Measurements from ENCODE around the gene SYVN1.

Gene SYVN1

DNA sequence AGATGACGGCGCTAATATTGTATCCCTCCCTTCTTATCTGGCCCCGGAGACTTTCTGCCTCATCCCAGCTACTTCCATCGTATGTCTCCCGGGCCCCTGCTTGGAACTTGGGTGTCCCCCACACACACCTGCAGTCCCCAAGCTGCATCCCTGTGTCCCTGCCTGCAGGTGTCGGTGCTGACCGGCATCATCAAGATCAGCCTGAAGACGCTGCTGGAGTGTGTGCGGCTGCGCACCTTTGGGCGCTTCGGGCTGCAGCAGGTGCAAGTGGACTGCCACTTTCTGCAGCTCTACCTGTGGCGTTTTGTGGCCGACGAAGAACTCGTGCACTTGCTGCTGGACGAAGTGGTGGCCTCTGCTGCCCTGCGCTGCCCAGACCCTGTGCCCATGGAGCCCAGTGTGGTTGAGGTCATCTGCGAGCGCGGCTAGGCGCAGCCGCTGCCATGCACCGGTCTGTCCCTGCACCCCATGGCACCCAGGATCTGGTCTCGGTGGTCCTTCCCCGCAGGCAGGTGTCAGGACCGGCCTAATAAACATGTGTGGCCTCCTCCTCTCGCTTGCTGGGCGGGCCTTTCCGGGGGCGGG lies 23.1 kb downstream of the SYVN1 start:
- DNase-seq: no peak

DNA sequence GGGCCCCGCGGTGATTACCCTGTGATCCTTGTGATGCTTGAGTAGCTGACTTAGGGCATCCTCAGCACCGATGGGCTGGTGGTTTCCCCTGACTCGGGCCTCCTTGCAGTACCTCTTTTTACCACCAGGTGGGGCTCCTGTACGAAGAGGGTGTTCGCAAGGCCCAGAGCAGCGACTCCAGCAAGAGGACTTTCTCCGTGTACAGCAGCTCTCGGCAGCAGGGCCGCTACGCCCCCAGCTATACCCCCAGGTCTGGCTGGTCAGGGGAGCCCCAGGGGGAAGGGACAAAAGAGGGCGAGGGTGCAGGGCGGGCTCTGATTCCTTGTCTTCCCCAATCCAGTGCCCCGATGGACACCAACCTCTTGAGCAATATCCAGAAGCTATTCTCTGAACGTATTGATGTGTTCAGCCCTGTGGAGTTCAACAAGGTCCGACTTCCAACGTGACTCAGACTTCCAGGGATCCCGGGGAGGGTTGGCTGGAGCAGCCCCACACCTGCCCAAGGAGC lies 23.9 kb downstream of the SYVN1 start:
- peak; percentile 93 for DNase-seq

DNA sequence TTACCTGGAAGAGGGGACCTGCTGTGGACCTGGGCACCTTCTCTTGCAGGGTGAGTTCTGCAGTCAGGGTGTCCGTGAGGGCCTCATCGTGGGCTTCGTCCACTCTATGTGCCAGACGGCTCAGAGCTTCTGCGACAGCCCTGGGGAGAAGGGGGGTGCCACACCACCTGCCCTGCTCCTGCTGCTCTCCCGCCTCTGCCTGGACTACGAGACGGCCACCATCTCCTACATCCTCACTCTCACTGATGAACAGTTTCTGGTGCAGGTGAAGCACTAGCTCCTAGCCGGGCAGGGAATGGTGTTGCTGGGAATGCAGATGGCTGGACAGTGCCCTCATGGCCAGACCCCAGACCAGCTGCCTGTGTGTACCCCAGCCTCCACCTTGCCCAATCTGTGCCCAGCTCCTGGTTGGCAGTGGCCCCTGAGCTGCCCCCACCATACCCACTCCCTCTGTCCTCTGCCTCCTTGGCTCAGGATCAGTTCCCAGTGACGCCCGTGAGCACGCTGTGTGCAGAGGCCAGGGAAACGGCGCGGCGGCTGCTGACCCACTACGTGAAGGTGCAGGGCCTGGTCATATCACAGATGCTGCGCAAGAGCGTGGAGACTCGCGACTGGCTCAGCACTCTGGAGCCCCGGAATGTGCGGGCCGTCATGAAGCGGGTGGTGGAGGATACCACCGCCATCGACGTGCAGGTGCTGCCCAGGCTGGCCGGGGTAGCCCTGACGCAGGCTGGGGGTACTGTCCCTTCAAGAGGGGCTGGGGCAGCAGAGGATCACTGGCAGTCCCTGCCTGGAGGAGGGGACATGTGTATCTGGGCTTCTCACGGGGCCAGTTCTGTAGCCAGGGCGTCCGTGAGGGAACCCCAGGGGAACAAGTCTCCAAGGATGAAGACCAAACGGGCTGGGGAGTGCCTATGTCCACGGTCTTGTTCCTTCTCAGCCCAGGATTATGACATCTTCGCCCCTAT lies 24.8 kb downstream of the SYVN1 start:
- no peak for DNase-seq

GRCh38 chr11:65108469-65109123 lies 25.7 kb downstream of the SYVN1 start:
- no peak for DNase-seq

DNA sequence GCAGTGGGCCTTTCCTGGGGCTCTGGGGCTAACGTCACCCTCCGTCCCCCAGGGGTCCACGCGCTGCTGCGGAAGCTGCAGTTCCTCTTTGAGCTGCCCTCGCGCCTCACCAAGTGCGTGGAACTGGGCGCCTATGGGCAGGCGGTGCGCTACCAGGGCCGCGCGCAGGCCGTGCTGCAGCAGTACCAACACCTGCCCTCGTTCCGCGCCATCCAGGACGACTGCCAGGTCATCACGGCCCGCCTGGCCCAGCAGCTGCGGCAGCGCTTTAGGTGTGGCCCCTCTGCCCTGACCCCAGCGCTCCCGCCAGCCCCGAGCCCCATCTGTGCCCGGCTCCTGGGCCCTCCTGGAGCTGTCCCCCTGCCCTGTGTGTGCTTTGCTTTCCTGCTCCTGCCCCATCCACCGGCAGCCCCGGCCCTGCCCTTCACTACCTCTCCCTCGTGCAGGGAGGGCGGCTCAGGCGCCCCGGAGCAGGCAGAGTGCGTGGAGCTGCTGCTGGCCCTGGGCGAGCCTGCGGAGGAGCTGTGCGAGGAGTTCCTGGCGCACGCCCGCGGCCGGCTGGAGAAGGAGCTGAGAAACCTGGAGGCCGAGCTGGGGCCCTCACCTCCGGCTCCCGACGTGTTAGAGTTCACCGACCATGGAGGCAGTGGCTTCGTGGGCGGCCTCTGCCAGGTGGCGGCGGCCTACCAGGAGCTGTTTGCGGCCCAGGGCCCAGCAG lies 26.4 kb downstream of the SYVN1 start:
- no peak for DNase-seq

DNA sequence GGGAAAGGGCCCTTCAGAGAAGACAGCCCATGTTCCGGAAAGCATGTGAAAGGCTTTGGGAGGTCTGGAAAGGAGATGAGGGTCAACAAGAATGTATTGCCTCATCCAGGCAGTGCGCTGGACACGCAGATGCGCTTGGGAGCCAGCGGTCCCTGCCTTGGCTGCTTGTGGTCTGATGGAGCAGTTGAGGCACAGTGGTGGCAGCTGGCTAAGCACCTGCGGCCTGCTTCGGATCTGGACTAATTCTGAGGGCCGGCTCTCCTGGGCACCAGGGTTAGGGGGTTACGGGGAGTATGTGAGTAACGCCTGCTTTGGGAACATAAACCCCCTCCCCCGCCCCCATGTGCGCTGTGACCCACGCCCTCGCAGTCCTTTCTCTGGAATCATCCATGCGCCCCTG lies 27.2 kb downstream of the SYVN1 start:
- no peak for DNase-seq

GRCh38 chr11:65104628-65105027 lies 29.7 kb downstream of the SYVN1 start:
- DNase-seq: no peak

GRCh38 chr11:65103476-65103875 lies 30.8 kb downstream of the SYVN1 start:
- no peak for DNase-seq

- no peak for DNase-seq
Measured at GRCh38 chr11:65102142-65103095, 31.9 kb downstream of the SYVN1 start.

DNA sequence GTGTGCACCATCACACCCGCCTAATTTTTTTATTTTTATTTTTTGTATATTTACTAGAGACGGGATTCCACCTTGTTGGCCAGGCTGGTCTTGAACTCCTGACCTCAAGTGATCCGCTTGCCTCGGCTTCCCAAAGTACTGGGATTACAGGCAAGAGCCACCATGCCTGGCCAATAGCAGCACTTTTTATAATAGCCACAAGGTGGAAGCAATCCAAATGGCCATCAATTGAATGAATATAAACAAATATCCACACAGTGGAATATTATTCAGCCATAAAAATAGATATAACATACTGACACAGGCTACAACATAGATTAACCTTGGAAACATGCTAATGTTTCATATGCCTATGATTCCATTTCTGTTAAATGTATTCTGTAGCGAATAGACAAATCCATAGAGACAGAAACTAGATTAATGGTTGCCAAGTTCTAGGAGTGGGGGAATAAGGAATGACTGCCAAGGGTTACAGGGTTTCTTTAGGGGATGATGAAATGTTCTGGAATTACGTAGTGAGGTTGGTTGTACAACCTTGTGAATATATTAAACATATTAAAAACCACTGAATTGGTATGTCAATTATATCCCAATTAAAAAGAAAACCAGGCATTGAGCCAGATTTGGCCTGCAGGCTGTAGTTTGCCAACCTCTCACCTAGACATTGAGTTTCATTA lies 33.5 kb downstream of the SYVN1 start:
- DNase-seq: peak; percentile 5

- no peak for DNase-seq
Measured at GRCh38 chr11:65096926-65097325, 37.4 kb downstream of the SYVN1 start.

- DNase-seq: peak; percentile 89
Measured at GRCh38 chr11:65095974-65096806, 38.1 kb downstream of the SYVN1 start, which contains the start of gene VPS51. Gene VPS51 (plus strand): TSS chr11:65096214. CDS start chr11:65096251, 37 bp downstream.

GRCh38 chr11:65095427-65095826 lies 38.9 kb downstream of the SYVN1 start:
- DNase-seq: no peak

DNA sequence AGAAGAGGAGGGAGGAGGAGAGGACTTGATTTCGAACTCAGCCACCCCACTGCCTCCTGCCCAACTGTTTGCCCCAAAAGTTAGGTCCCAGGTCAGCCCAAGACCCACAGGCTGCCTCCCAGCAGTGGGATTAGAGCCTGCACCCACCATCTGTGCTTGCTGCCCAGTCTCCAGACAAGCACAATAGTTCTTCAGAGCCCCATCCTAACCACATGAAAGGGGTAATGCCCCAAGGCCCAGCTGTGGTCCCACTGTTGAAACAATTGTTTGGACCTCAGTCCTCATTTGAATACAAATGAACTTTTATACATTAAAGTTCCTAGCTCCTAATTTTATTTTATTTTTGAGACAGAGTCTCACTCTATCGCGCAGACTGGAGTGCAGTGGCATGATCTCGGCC lies 43.7 kb downstream of the SYVN1 start:
- DNase-seq: no peak

DNA sequence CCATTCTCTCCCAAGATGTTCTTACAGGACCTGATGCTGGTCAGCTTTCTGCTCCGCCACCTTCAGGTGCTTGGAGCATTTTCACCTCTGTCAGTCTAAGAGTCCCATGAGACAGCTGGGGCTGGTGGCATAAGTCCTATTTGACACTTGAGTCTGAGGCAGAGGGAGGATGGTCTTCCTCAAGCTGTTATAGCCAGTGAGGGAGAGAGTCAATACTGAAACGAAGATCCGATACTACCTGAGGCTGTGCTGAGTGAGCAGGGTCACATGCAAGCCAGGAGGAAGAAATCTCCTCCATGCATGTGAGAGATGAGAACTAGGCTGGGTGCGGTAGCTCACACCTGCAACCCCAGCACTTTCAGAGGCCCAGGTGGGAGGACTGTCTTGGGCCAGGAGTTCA lies 44.7 kb downstream of the SYVN1 start:
- no peak for DNase-seq

GRCh38 chr11:65087827-65088226 lies 46.5 kb downstream of the SYVN1 start:
- DNase-seq: no peak

- DNase-seq: no peak
Measured at GRCh38 chr11:65087216-65087615, 47.1 kb downstream of the SYVN1 start.

- no peak for DNase-seq
Measured at GRCh38 chr11:65086809-65087208, 47.5 kb downstream of the SYVN1 start.

- DNase-seq: peak; percentile 4
Measured at GRCh38 chr11:65085446-65085845, 48.9 kb downstream of the SYVN1 start.

Data from OCI-M1 (cell line).